GM23338 (cell line): Measurements from ENCODE around the gene SPATA1. TPM values are rescaled to one million over a fixed set of nuclear protein-coding genes. Genes with fewer than 3 reads are reported as not detected.

Source experiments
- ATAC-seq: fragments of 200-7000 bp; cut with Tn5 transposase; 3 replicates; pipeline ENCODE4 v1.9.1; 2020
- DNase-seq: peaks from one replicate; pipeline ENCODE4 v3.0.0-alpha.2; 2015; ENCODE audit warnings: low spot score
- H2AFZ ChIP-seq: fragments of 200-600 bp; sonication (generic); 2 replicates; pipeline ENCODE4 v1.8.0; 2016; ENCODE audit warnings: antibody characterized with exemption, mild to moderate bottlenecking, moderate library complexity
- H3F3A ChIP-seq: fragments of 200-600 bp; sonication (generic); replicated peaks from 2 replicates; pipeline ENCODE4 v1.8.0; 2017; ENCODE audit warnings: antibody characterized with exemption, mixed run types, low read depth
- H3K27ac ChIP-seq: fragments of 200-600 bp; sonication (generic); 2 replicates; pipeline ENCODE4 v1.6.1; 2016; ENCODE audit warnings: low read depth
- H3K27me3 ChIP-seq: fragments of 200-600 bp; sonication (generic); 2 replicates; pipeline ENCODE4 v1.8.0; 2016; ENCODE audit warnings: mild to moderate bottlenecking, mixed run types, moderate library complexity; ENCODE audit not compliant: insufficient read depth
- H3K36me3 ChIP-seq: fragments of 200-600 bp; sonication (generic); 2 replicates; pipeline ENCODE4 v1.8.0; 2016; ENCODE audit warnings: mild to moderate bottlenecking; ENCODE audit not compliant: insufficient read depth
- H3K4me1 ChIP-seq: fragments of 200-600 bp; sonication (generic); 2 replicates; pipeline ENCODE4 v1.8.0; 2016; ENCODE audit warnings: mild to moderate bottlenecking, moderate library complexity; ENCODE audit not compliant: insufficient read depth
- H3K4me2 ChIP-seq: fragments of 200-600 bp; sonication (generic); 2 replicates; pipeline ENCODE4 v1.7.1; 2017; ENCODE audit warnings: mixed run types
- H3K4me3 ChIP-seq: fragments of 200-600 bp; sonication (generic); 2 replicates; pipeline ENCODE4 v1.6.1; 2016; ENCODE audit warnings: mixed run types
- H3K79me2 ChIP-seq: fragments of 200-600 bp; sonication (generic); replicated peaks from 2 replicates; pipeline ENCODE4 v1.8.0; 2017; ENCODE audit warnings: mild to moderate bottlenecking; ENCODE audit not compliant: insufficient read depth
- H3K9me2 ChIP-seq: fragments of 200-600 bp; sonication (generic); 2 replicates; pipeline ENCODE4 v1.8.0; 2017; ENCODE audit not compliant: insufficient read depth
- H4K20me1 ChIP-seq: fragments of 200-600 bp; sonication (generic); replicated peaks from 2 replicates; pipeline ENCODE4 v1.8.0; 2017; ENCODE audit warnings: mild to moderate bottlenecking; ENCODE audit not compliant: insufficient read depth
- H3K27ac Mint-ChIP-seq: 2 replicates; pipeline ENCODE4 v1.8.0; 2020; ENCODE audit warnings: inconsistent platforms, mild to moderate bottlenecking, moderate library complexity, mixed read lengths
- H3K27me3 Mint-ChIP-seq: 3 replicates; pipeline ENCODE4 v1.8.0; 2022; ENCODE audit warnings: low read depth, mild to moderate bottlenecking, moderate library complexity, mixed read lengths, inconsistent platforms; ENCODE audit not compliant: insufficient read depth, poor library complexity
- H3K36me3 Mint-ChIP-seq: 3 replicates; pipeline ENCODE4 v1.8.0; 2021; ENCODE audit warnings: low read depth, mild to moderate bottlenecking, inconsistent platforms, moderate library complexity, mixed read lengths
- H3K4me1 Mint-ChIP-seq: 3 replicates; pipeline ENCODE4 v1.8.0; 2020; ENCODE audit warnings: mild to moderate bottlenecking, inconsistent platforms, mixed read lengths
- H3K4me3 Mint-ChIP-seq: 3 replicates; pipeline ENCODE4 v1.8.0; 2021; ENCODE audit warnings: moderate library complexity, mild to moderate bottlenecking, inconsistent platforms, mixed read lengths
- H3K9me3 Mint-ChIP-seq: 3 replicates; pipeline ENCODE4 v1.8.0; 2020; ENCODE audit warnings: moderate library complexity, mild to moderate bottlenecking, inconsistent platforms, mixed read lengths
- CREB1 ChIP-seq: fragments of 250-450 bp; sonication (Bioruptor Pico); IDR thresholded peaks from 2 replicates; pipeline ENCODE4 v1.5.0; 2020; ENCODE audit warnings: low read depth, mild to moderate bottlenecking, moderate library complexity
- EZH2 ChIP-seq: fragments of 200-600 bp; sonication (generic); IDR thresholded peaks from one replicate; pipeline ENCODE4 v1.8.0; 2017; ENCODE audit warnings: antibody characterized with exemption, mild to moderate bottlenecking, low read depth; ENCODE audit not compliant: unreplicated experiment
- EZH2phosphoT487 ChIP-seq: fragments of 200-600 bp; sonication (generic); IDR thresholded peaks from one replicate; pipeline ENCODE4 v1.8.1; 2018; ENCODE audit warnings: antibody characterized with exemption; ENCODE audit not compliant: unreplicated experiment
- JUNB ChIP-seq: IDR thresholded peaks from one replicate; pipeline ENCODE4 v1.6.1; 2016; ENCODE audit warnings: antibody characterized with exemption; ENCODE audit not compliant: unreplicated experiment
- NANOG ChIP-seq: IDR thresholded peaks from 2 replicates; pipeline ENCODE4 v1.6.1; 2016; ENCODE audit warnings: antibody characterized with exemption, borderline replicate concordance
- POLR2AphosphoS5 ChIP-seq: IDR thresholded peaks from 2 replicates; pipeline ENCODE4 v1.6.1; 2016; ENCODE audit warnings: antibody characterized with exemption, low read depth
- STAT1 ChIP-seq: IDR thresholded peaks from one replicate; pipeline ENCODE4 v1.6.1; 2016; ENCODE audit warnings: antibody characterized with exemption; ENCODE audit not compliant: unreplicated experiment
- ZNF114 ChIP-seq: fragments of 250-450 bp; sonication (Bioruptor Pico); IDR thresholded peaks from 2 replicates; pipeline ENCODE4 v1.5.0; 2020; ENCODE audit warnings: mild to moderate bottlenecking, moderate library complexity
- ZNF331 ChIP-seq: fragments of 250-450 bp; sonication (Bioruptor Pico); IDR thresholded peaks from 2 replicates; pipeline ENCODE4 v1.5.0; 2020; ENCODE audit warnings: low read depth, mild to moderate bottlenecking, moderate library complexity
- polyA plus RNA-seq: library from polyadenylated mRNA; unstranded; fragments of >200 nt; fragmentation: Nextera tagmentation; extraction: Ambion mirVana; gene quantifications from 2 replicates; pipeline ENCODE4 v1.2.1, GENCODE V29; 2016
- total RNA-seq: library from RNA; depleted of rRNA; stranded (reverse); fragments of >200 nt; shearing (Covaris generic); gene quantifications from 2 replicates; pipeline ENCODE4 v1.2.3, GENCODE V29; 2014
- TF ChIP-seq, protein P1 (sequence below), 2 experiments: fragments of 200-600 bp in 1 of 2; sonication (generic) in 1 of 2; conservative IDR thresholded peaks; 2 replicates each; pipeline versions ENCODE4 v1.5.1 to v1.6.1; 2016 to 2017; ENCODE audit warnings: antibody characterized with exemption in 2 of 2, low read depth in 2 of 2, mild to moderate bottlenecking in 2 of 2, moderate library complexity in 1 of 2
- TF ChIP-seq, protein P2 (sequence below): IDR thresholded peaks from one replicate; pipeline ENCODE4 v1.6.1; 2018; ENCODE audit warnings: antibody characterized with exemption; ENCODE audit not compliant: unreplicated experiment
- TF ChIP-seq, protein P3 (sequence below): fragments of 250-450 bp; sonication (Bioruptor Pico); IDR thresholded peaks from 2 replicates; pipeline ENCODE4 v1.5.0; 2020; ENCODE audit warnings: mild to moderate bottlenecking, moderate library complexity
- TF ChIP-seq, protein P4 (sequence below): IDR thresholded peaks from 2 replicates; pipeline ENCODE4 v1.6.1; 2016; ENCODE audit warnings: antibody characterized with exemption

The SPATA1 gene
- total and polyA plus RNA-seq, 2 experiments from 2014 or later, result 3.3 TPM; not detected in 1

DNA sequence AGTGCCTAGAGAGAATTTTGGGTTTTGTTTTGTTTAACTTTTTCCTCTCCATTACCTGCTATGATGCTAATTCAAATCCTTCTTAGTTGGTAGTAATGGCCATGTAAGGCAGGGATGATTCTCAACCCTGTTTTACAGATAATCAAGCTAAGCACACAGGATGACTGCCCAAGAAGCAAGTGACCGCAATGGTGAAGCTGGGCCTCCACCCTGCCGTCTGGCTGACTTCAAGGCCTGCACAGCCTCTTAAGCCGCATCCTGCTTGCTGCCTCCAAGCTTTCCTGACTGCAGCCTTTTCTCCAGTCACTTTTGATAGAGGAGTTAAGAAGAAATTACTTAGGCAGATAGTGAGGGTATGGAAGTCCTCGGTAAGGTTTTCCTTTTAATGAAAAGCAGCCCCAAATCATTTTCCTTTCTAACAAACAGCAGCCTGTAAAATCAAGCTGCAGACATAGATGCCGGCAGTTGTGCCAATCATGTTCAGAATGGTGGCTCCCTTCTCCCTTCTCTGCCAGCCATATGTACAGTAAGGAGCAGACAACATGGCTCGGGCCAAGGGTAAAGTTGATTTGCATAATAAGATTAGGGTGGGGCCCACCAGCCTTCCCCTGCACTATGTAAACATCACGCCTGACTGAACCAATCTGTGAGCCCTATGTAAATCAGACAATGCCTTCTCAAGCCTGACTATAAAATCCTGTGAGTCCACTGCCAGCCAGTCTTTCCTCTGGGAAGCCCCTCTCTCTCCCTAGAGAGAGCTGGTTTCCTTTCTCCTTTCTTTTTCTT, 76.8 kb downstream of the SPATA1 start:
- Histone ChIP-seq H3K79me2 (no peaks in the 10 kb centered on the region), H3F3A (0 out of 2 replicates have a peak, but pooled peaks cover 6% of the 10 kb centered on the region), H3K27me3 (no peaks in the 10 kb centered on the region), H3K9me2 (peaks cover 6% of the 10 kb centered on the region; the same call in 1 of the 2 replicates), H4K20me1 (no peaks in the 10 kb centered on the region), H2AFZ (peak overlapping the region; percentile 84), H3K27ac (no peak overlapping the region), H3K4me2 (no peak overlapping the region), H3K4me1 (peaks cover 19% of the 10 kb centered on the region), H3K4me3 (no peak overlapping the region), H3K36me3 (peaks cover 4% of the 10 kb centered on the region; the same call in 1 of the 2 replicates)
- no peak overlapping the region for H3K27ac Mint-ChIP-seq
- TF ChIP-seq POLR2AphosphoS5 (no peak), JUNB (no peak), EZH2 (no peak), CREB1 (CRISPR knock-in tag) (no peak), STAT1 (no peak), EZH2phosphoT487 (no peak), NANOG (no peak), ZNF114 (CRISPR knock-in tag) (no peak), ZNF331 (CRISPR knock-in tag) (no peak)
- TF ChIP-seq, protein P1, sequence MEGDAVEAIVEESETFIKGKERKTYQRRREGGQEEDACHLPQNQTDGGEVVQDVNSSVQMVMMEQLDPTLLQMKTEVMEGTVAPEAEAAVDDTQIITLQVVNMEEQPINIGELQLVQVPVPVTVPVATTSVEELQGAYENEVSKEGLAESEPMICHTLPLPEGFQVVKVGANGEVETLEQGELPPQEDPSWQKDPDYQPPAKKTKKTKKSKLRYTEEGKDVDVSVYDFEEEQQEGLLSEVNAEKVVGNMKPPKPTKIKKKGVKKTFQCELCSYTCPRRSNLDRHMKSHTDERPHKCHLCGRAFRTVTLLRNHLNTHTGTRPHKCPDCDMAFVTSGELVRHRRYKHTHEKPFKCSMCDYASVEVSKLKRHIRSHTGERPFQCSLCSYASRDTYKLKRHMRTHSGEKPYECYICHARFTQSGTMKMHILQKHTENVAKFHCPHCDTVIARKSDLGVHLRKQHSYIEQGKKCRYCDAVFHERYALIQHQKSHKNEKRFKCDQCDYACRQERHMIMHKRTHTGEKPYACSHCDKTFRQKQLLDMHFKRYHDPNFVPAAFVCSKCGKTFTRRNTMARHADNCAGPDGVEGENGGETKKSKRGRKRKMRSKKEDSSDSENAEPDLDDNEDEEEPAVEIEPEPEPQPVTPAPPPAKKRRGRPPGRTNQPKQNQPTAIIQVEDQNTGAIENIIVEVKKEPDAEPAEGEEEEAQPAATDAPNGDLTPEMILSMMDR (conservative IDR thresholded peaks at IDR 0.05; ENCODE audit: low read depth in 2 of 2), result no peak
- TF ChIP-seq, protein P2, sequence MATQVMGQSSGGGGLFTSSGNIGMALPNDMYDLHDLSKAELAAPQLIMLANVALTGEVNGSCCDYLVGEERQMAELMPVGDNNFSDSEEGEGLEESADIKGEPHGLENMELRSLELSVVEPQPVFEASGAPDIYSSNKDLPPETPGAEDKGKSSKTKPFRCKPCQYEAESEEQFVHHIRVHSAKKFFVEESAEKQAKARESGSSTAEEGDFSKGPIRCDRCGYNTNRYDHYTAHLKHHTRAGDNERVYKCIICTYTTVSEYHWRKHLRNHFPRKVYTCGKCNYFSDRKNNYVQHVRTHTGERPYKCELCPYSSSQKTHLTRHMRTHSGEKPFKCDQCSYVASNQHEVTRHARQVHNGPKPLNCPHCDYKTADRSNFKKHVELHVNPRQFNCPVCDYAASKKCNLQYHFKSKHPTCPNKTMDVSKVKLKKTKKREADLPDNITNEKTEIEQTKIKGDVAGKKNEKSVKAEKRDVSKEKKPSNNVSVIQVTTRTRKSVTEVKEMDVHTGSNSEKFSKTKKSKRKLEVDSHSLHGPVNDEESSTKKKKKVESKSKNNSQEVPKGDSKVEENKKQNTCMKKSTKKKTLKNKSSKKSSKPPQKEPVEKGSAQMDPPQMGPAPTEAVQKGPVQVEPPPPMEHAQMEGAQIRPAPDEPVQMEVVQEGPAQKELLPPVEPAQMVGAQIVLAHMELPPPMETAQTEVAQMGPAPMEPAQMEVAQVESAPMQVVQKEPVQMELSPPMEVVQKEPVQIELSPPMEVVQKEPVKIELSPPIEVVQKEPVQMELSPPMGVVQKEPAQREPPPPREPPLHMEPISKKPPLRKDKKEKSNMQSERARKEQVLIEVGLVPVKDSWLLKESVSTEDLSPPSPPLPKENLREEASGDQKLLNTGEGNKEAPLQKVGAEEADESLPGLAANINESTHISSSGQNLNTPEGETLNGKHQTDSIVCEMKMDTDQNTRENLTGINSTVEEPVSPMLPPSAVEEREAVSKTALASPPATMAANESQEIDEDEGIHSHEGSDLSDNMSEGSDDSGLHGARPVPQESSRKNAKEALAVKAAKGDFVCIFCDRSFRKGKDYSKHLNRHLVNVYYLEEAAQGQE, result no peak
- TF ChIP-seq, protein P3, sequence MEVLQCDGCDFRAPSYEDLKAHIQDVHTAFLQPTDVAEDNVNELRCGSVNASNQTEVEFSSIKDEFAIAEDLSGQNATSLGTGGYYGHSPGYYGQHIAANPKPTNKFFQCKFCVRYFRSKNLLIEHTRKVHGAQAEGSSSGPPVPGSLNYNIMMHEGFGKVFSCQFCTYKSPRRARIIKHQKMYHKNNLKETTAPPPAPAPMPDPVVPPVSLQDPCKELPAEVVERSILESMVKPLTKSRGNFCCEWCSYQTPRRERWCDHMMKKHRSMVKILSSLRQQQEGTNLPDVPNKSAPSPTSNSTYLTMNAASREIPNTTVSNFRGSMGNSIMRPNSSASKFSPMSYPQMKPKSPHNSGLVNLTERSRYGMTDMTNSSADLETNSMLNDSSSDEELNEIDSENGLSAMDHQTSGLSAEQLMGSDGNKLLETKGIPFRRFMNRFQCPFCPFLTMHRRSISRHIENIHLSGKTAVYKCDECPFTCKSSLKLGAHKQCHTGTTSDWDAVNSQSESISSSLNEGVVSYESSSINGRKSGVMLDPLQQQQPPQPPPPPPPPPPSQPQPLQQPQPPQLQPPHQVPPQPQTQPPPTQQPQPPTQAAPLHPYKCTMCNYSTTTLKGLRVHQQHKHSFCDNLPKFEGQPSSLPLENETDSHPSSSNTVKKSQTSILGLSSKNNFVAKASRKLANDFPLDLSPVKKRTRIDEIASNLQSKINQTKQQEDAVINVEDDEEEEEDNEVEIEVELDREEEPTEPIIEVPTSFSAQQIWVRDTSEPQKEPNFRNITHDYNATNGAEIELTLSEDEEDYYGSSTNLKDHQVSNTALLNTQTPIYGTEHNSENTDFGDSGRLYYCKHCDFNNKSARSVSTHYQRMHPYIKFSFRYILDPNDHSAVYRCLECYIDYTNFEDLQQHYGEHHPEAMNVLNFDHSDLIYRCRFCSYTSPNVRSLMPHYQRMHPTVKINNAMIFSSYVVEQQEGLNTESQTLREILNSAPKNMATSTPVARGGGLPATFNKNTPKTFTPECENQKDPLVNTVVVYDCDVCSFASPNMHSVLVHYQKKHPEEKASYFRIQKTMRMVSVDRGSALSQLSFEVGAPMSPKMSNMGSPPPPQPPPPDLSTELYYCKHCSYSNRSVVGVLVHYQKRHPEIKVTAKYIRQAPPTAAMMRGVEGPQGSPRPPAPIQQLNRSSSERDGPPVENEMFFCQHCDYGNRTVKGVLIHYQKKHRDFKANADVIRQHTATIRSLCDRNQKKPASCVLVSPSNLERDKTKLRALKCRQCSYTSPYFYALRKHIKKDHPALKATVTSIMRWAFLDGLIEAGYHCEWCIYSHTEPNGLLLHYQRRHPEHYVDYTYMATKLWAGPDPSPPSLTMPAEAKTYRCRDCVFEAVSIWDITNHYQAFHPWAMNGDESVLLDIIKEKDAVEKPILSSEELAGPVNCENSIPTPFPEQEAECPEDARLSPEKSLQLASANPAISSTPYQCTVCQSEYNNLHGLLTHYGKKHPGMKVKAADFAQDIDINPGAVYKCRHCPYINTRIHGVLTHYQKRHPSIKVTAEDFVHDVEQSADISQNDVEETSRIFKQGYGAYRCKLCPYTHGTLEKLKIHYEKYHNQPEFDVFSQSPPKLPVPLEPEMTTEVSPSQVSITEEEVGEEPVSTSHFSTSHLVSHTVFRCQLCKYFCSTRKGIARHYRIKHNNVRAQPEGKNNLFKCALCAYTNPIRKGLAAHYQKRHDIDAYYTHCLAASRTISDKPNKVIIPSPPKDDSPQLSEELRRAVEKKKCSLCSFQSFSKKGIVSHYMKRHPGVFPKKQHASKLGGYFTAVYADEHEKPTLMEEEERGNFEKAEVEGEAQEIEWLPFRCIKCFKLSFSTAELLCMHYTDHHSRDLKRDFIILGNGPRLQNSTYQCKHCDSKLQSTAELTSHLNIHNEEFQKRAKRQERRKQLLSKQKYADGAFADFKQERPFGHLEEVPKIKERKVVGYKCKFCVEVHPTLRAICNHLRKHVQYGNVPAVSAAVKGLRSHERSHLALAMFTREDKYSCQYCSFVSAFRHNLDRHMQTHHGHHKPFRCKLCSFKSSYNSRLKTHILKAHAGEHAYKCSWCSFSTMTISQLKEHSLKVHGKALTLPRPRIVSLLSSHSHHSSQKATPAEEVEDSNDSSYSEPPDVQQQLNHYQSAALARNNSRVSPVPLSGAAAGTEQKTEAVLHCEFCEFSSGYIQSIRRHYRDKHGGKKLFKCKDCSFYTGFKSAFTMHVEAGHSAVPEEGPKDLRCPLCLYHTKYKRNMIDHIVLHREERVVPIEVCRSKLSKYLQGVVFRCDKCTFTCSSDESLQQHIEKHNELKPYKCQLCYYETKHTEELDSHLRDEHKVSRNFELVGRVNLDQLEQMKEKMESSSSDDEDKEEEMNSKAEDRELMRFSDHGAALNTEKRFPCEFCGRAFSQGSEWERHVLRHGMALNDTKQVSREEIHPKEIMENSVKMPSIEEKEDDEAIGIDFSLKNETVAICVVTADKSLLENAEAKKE, result no peak
- TF ChIP-seq, protein P4, sequence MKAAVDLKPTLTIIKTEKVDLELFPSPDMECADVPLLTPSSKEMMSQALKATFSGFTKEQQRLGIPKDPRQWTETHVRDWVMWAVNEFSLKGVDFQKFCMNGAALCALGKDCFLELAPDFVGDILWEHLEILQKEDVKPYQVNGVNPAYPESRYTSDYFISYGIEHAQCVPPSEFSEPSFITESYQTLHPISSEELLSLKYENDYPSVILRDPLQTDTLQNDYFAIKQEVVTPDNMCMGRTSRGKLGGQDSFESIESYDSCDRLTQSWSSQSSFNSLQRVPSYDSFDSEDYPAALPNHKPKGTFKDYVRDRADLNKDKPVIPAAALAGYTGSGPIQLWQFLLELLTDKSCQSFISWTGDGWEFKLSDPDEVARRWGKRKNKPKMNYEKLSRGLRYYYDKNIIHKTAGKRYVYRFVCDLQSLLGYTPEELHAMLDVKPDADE, result no peak
- no peak overlapping the region for H3K4me3 Mint-ChIP-seq
- H3K4me1 Mint-ChIP-seq, result peaks cover 20% of the 10 kb centered on the region
- H3K9me3 Mint-ChIP-seq, result peaks cover 34% of the 10 kb centered on the region
- DNase-seq (no peak), ATAC-seq (peak; percentile 50; the same call in 2 of the 3 replicates)
- peaks cover 6% of the 10 kb centered on the region for H3K27me3 Mint-ChIP-seq
- H3K36me3 Mint-ChIP-seq, result peaks cover 30% of the 10 kb centered on the region
